GM23248 (cell line): ENCODE results near the gene KRTAP20-3. TPM values are rescaled to one million over a fixed set of nuclear protein-coding genes. Genes with fewer than 3 reads are reported as not detected.

ENCODE experiments used
- DNase-seq: peaks from one replicate; pipeline ENCODE4 v3.0.0-alpha.2; 2015
- H2AFZ ChIP-seq: fragments of 200-600 bp; sonication (generic); 2 replicates; pipeline ENCODE4 v1.6.1; 2016; ENCODE audit warnings: antibody characterized with exemption
- H3F3A ChIP-seq: fragments of 200-600 bp; sonication (generic); 2 replicates; pipeline ENCODE4 v1.6.1; 2016; ENCODE audit warnings: mild to moderate bottlenecking, antibody characterized with exemption, mixed run types; ENCODE audit not compliant: insufficient read depth
- H3K27ac ChIP-seq: fragments of 200-600 bp; sonication (generic); 2 replicates; pipeline ENCODE4 v1.5.1; 2016; ENCODE audit warnings: mild to moderate bottlenecking
- H3K27me3 ChIP-seq: fragments of 200-600 bp; sonication (generic); replicated peaks from 2 replicates; pipeline ENCODE4 v1.6.1; 2016; ENCODE audit warnings: mild to moderate bottlenecking; ENCODE audit not compliant: insufficient read depth
- H3K36me3 ChIP-seq: fragments of 200-600 bp; sonication (generic); 2 replicates; pipeline ENCODE4 v1.6.1; 2016; ENCODE audit warnings: low read depth, mild to moderate bottlenecking
- H3K4me1 ChIP-seq: fragments of 200-600 bp; sonication (generic); 2 replicates; pipeline ENCODE4 v1.6.1; 2016; ENCODE audit warnings: mild to moderate bottlenecking; ENCODE audit not compliant: insufficient read depth
- H3K4me2 ChIP-seq: fragments of 200-600 bp; sonication (generic); one replicate; pipeline ENCODE4 v1.6.1; 2016; ENCODE audit warnings: mild to moderate bottlenecking; ENCODE audit not compliant: unreplicated experiment
- H3K4me3 ChIP-seq: fragments of 200-600 bp; sonication (generic); 2 replicates; pipeline ENCODE4 v1.5.1; 2016; ENCODE audit warnings: mild to moderate bottlenecking
- H3K79me2 ChIP-seq: fragments of 200-600 bp; sonication (generic); 2 replicates; pipeline ENCODE4 v1.6.1; 2016; ENCODE audit warnings: mild to moderate bottlenecking; ENCODE audit not compliant: insufficient read depth
- H3K9ac ChIP-seq: fragments of 200-600 bp; sonication (generic); 2 replicates; pipeline ENCODE4 v1.6.1; 2016; ENCODE audit warnings: mild to moderate bottlenecking
- H3K9me2 ChIP-seq: fragments of 200-600 bp; sonication (generic); 2 replicates; pipeline ENCODE4 v1.6.1; 2016; ENCODE audit warnings: mixed run types, mild to moderate bottlenecking, moderate library complexity; ENCODE audit not compliant: insufficient read depth
- H3K9me3 ChIP-seq: fragments of 200-600 bp; sonication (generic); one replicate; pipeline ENCODE4 v1.6.1; 2017; ENCODE audit warnings: low read depth
- H4K20me1 ChIP-seq: fragments of 200-600 bp; sonication (generic); 2 replicates; pipeline ENCODE4 v1.6.0; 2016; ENCODE audit not compliant: insufficient read depth
- EZH2 ChIP-seq: fragments of 200-600 bp; sonication (generic); IDR thresholded peaks from 2 replicates; pipeline ENCODE4 v1.6.1; 2018; ENCODE audit warnings: antibody characterized with exemption, mild to moderate bottlenecking; ENCODE audit not compliant: insufficient read depth, poor library complexity, severe bottlenecking
- EZH2phosphoT487 ChIP-seq: fragments of 200-600 bp; sonication (generic); IDR thresholded peaks from 2 replicates; pipeline ENCODE4 v1.6.1; 2018; ENCODE audit warnings: antibody characterized with exemption, moderate library complexity, mild to moderate bottlenecking, low read depth; ENCODE audit not compliant: insufficient read depth
- WGBS, 2 experiments: methylation state at CpG; one replicate each; pipeline ENCODE4 v1.1.6; 2015 to 2017; ENCODE audit warnings: low lambda C conversion rate in 2 of 2, low coverage in 1 of 2; ENCODE audit errors: missing lambda C conversion rate in 2 of 2; 5-methylcytosine and 5-hydroxymethylcytosine counted together
- in situ Hi-C: fragments of 300-500 bp; cut with MboI; formaldehyde crosslinking; loops from 2 replicates; pipeline ENCODE4 v1.15.0; 2020
- polyA plus RNA-seq: library from polyadenylated mRNA; unstranded; fragments of >200 nt; fragmentation: Nextera tagmentation; extraction: Ambion mirVana; gene quantifications from 2 replicates; pipeline ENCODE4 v1.2.1, GENCODE V29; 2016
- total RNA-seq: library from RNA; depleted of rRNA; stranded (reverse); fragments of >200 nt; shearing (Covaris generic); gene quantifications from 2 replicates; pipeline ENCODE4 v1.2.3, GENCODE V29; 2014

KRTAP20-3 gene
- total and polyA plus RNA-seq, 2 experiments from 2014 or later = not detected

DNA sequence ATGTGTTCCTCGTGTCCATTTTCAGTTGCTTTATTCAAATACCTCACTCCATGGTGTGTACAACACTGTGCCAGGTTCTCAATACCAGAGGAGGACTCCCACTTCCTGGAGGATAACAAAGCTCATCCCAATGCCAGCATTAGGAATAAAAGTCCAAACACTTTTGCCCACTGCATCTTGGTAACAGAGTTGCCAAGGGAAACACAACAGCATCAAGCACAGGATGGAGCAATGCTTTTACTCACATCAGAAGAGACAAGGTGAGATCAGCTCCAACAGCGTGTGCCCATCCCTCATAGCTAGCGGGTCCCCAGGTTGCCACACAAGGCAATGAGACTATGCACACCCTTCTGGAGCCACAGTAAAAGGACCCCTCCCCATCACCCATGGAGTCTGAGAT, 19.3 kb upstream of the KRTAP20-3 start:
- Histone ChIP-seq H3K4me1 (no peaks in the 10 kb centered on the region), H3K9me2 (no peaks in the 10 kb centered on the region), H3F3A (no peaks in the 10 kb centered on the region), H4K20me1 (no peaks in the 10 kb centered on the region), H3K27ac (no peak overlapping the region), H3K9me3 (no peaks in the 10 kb centered on the region), H3K4me2 (no peak overlapping the region), H3K79me2 (no peaks in the 10 kb centered on the region), H3K27me3 (no peaks in the 10 kb centered on the region), H2AFZ (no peak overlapping the region), H3K4me3 (no peak overlapping the region), H3K36me3 (no peaks in the 10 kb centered on the region), H3K9ac (no peak overlapping the region)
- no peak for TF ChIP-seq EZH2phosphoT487
- no peak for TF ChIP-seq EZH2
- 17 to 22% methylated on average over 3 of the region's 3 CpGs for WGBS, 2 experiments
- no peak for DNase-seq
- in situ Hi-C loops = no loop called here

DNA sequence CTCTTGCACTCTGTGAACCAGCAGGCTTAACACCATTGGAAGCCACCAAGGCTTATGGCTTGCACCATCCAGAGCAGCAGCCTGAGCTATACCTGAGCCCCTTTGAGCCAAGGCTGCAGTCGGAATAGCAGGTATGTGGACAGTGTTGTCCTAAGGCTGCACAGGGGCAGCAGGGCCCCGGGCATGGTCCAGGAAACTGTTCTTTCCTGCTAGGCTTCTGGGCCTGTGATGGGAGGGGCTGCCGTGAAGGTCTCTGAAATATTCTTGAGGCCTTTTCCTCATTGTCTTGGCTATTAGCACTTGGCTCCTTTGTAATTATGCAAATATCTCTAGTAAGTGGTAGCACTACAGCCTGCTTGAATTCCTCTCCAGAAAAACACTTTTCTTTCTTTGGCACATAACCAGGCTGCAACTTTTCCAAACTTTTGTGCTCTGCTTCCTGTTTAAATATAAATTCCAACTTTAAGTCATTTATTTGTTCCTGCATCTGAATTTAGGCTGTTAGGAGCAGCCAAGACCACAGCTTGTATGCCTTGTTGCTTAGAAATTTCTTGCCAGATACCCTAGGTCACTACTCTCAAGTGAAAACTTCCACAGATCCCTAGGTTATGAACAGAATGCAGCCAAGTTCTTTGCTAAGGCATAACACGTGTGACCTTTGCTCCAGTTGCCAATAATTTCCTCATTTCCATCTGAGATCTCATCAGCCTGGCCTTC, 17.1 kb upstream of the KRTAP20-3 start:
- Histone ChIP-seq H3K9me3 (peaks cover 4% of the 10 kb centered on the region), H3K4me2 (no peak overlapping the region), H3F3A (no peaks in the 10 kb centered on the region), H4K20me1 (no peaks in the 10 kb centered on the region), H3K9me2 (no peaks in the 10 kb centered on the region), H3K36me3 (no peaks in the 10 kb centered on the region), H2AFZ (no peak overlapping the region), H3K4me3 (no peak overlapping the region), H3K27ac (no peak overlapping the region), H3K27me3 (no peaks in the 10 kb centered on the region), H3K4me1 (no peaks in the 10 kb centered on the region), H3K79me2 (no peaks in the 10 kb centered on the region), H3K9ac (no peak overlapping the region)
- TF ChIP-seq EZH2 (no peak), EZH2phosphoT487 (no peak)
- DNase-seq = no peak
- in situ Hi-C loops = no loop called here
- 12 to 20% methylated on average over 4 of the region's 4 CpGs for WGBS, 2 experiments

- Histone ChIP-seq H3K27ac (no peak overlapping the region), H3K4me1 (no peaks in the 10 kb centered on the region), H3K9ac (no peak overlapping the region), H3K79me2 (no peaks in the 10 kb centered on the region), H3K4me3 (no peak overlapping the region), H3K9me3 (peaks cover 4% of the 10 kb centered on the region), H3K27me3 (no peaks in the 10 kb centered on the region), H4K20me1 (no peaks in the 10 kb centered on the region), H3K36me3 (no peaks in the 10 kb centered on the region), H3K4me2 (no peak overlapping the region), H3K9me2 (no peaks in the 10 kb centered on the region), H2AFZ (no peak overlapping the region), H3F3A (no peaks in the 10 kb centered on the region)
- 20 to 21% methylated on average over 4 of the region's 4 CpGs for whole genome bisulfite sequencing, 2 experiments
- in situ Hi-C loops = no loop called here
- TF ChIP-seq EZH2 (no peak), EZH2phosphoT487 (no peak)
- DNase-seq = no peak
Measured at GRCh38 chr21:30628109-30628508, 14.6 kb upstream of the KRTAP20-3 start.

GRCh38 chr21:30629200-30629599, 13.5 kb upstream of the KRTAP20-3 start:
- Histone ChIP-seq H3K79me2 (no peaks in the 10 kb centered on the region), H3K4me3 (no peak overlapping the region), H4K20me1 (no peaks in the 10 kb centered on the region), H3K4me1 (no peaks in the 10 kb centered on the region), H3K27me3 (no peaks in the 10 kb centered on the region), H2AFZ (no peak overlapping the region), H3K4me2 (no peak overlapping the region), H3K9ac (no peak overlapping the region), H3F3A (no peaks in the 10 kb centered on the region), H3K9me2 (no peaks in the 10 kb centered on the region), H3K9me3 (peaks cover 4% of the 10 kb centered on the region), H3K27ac (no peak overlapping the region), H3K36me3 (no peaks in the 10 kb centered on the region)
- in situ Hi-C loops = no loop called here
- WGBS, 2 experiments = 28 to 36% methylated on average over 1 of the region's 1 CpG
- no peak for DNase-seq
- TF ChIP-seq EZH2phosphoT487 (no peak), EZH2 (no peak)

DNA sequence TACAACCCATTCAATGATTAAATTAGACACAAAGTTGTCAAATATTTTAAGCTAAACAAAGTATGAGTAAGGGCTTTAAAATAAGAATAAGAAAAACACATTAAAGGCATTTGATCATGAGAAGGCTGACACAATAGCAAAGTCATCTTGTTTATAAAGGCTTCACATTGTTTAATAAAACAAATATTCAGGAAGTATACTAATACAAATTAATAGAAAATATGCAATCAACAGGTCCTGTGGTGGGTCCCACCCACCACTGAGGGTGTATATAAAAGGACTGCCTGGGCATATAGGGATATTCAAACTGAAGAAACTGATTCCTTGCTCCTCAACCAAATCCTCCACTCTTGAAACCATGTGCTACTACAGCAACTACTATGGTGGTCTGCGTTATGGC, 7.8 kb upstream of the KRTAP20-3 start, which contains the start of gene KRTAP20-2:
TSS of gene KRTAP20-2 (plus strand) at position 301 of the 400 bp plus-strand sequence. CDS start at position 359, 58 bp downstream.
- H3K4me2 ChIP-seq = no peak within 1 kb of the TSS
- no peak within 1 kb of the TSS for H2AFZ ChIP-seq
- no peak within 1 kb of the TSS for H3K4me3 ChIP-seq
- H3K4me1 ChIP-seq = no peaks in the 10 kb centered on the region
- H3F3A ChIP-seq = no peaks in the 10 kb centered on the region
- TF ChIP-seq EZH2phosphoT487 = no peak
- TF ChIP-seq EZH2 = no peak
- H3K27ac ChIP-seq = no peak within 1 kb of the TSS
- H3K36me3 ChIP-seq = no peaks in the 10 kb centered on the region
- no peaks in the 10 kb centered on the region for H3K9me2 ChIP-seq
- DNase-seq = no peak
- no peak within 1 kb of the TSS for H3K9ac ChIP-seq
- in situ Hi-C loops = no loop called here
- H3K27me3 ChIP-seq = no peaks in the 10 kb centered on the region
- no peaks in the 10 kb centered on the region for H3K9me3 ChIP-seq
- H4K20me1 ChIP-seq = no peaks in the 10 kb centered on the region
- no peaks in the 10 kb centered on the region for H3K79me2 ChIP-seq
- whole genome bisulfite sequencing, 2 experiments = 21 to 31% methylated on average over 1 of the region's 1 CpG
